C1 segment of cervical spinal cord (tissue), 14 donors: Measurements from ENCODE around the gene KHK.
"Not testable (repeated sequence)": the region's sequence is repeated elsewhere in the genome, so short reads cannot be mapped to it uniquely, and the experiment has no call there.

Source experiments
- DNase-seq, 14 donors: peaks; one replicate each; lab custom pipeline; 2025; lab: John Stamatoyannopoulos, UW

KHK gene

DNA sequence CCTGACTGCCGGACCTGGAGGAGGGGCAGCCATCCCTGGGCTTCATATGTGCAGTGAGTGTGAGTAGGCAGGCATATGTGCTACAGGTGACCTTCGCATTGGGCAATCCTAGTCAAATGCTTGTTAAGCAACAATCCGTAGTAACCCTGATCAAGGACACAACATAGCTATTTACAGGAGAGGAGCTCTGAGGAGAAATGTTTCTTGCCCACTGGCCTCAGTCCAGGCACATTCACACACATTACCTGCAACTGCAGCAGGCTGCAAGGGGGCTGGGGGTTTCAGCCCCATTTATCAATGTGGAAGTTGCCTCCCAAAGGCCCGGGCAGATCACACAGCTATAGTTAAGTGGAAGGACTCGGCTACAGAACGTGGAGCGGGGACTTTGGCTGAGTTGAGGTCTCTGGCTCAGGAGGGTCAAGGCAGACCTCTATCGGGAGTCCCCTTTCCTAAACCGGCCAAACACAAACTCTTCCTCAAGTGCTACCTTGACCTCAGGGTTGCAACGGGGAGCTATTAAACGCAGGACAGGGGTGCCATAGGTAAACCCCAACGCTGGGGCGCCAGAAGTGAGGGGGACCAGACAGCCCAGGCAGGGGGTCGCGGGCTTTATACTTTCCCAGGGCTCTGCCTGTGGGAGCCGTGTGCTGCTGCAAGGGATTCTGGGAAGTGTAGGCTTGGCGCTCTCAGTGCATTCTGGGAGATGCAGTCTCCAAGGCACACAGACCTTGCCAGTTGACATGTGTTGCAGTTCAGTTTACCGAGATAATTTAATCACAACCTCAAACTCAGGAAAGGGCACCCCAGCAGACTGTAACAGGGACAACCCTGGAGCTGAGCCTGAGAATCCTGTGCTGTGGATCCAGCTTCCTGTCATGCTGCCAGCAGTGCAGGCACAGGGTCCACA is 9.4 kb downstream of the KHK start:
- peak in 12 of 14 donors; percentile 23 to 73 (median 53) for DNase-seq

DNA sequence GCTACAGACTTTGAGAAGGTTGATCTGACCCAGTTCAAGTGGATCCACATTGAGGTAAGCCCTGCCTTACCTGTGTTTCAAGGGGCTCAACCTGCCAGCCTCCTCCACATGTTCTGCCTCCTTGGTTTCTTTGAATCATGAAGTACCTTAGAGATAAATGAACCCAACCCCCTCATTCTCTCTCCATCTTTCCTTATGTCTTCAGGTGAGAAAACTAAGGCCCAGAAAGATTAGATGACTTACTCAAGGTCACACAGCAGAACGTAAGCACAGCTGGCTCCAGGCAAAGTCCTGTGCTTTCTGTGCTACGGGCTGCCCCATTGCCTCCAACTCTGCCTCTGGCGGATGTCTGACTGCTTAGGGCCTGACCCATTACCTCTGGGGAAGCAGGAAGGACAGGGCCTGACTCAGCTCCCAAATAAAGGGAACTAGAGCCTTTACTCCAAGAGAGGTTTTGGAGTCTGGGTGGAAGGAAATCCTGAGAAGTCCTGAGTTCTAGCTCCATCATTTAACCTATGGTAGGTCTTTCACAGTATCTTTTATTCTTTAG is 10.3 kb downstream of the KHK start:
- no peak for DNase-seq

DNA sequence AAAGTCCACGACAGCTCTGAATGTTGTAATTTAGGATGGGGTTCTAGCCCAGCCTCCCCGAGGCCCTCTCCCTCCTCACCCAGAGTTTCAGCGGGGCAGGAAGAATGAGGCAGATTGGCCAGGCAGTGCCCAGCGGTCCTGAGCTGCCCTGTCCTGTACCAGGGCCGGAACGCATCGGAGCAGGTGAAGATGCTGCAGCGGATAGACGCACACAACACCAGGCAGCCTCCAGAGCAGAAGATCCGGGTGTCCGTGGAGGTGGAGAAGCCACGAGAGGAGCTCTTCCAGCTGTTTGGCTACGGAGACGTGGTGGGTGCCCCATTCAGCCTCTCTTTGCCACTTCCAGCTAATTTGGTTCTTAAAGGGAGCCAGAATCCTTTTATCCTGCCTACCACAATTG is 10.8 kb downstream of the KHK start:
- DNase-seq = no peak

DNA sequence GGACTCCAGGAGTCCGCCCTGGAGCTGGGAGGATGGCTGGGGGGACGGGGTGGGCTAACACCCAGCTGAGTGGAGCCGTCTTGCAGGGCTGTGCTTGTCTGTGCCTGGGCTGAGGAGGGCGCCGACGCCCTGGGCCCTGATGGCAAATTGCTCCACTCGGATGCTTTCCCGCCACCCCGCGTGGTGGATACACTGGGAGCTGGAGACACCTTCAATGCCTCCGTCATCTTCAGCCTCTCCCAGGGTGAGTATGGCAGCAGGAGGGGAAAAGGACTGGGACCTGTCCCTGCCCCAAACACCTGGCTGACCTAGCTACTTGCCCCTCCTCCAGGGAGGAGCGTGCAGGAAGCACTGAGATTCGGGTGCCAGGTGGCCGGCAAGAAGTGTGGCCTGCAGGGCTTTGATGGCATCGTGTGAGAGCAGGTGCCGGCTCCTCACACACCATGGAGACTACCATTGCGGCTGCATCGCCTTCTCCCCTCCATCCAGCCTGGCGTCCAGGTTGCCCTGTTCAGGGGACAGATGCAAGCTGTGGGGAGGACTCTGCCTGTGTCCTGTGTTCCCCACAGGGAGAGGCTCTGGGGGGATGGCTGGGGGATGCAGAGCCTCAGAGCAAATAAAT is 12.9 kb downstream of the KHK start:
- DNase-seq = no peak

DNA sequence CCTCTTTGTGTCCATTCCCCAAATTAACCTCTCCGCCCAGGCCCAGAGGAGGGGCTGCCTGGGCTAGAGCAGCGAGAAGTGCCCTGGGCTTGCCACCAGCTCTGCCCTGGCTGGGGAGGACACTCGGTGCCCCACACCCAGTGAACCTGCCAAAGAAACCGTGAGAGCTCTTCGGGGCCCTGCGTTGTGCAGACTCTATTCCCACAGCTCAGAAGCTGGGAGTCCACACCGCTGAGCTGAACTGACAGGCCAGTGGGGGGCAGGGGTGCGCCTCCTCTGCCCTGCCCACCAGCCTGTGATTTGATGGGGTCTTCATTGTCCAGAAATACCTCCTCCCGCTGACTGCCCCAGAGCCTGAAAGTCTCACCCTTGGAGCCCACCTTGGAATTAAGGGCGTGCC is 13.5 kb downstream of the KHK start:
- no peak for DNase-seq

DNA sequence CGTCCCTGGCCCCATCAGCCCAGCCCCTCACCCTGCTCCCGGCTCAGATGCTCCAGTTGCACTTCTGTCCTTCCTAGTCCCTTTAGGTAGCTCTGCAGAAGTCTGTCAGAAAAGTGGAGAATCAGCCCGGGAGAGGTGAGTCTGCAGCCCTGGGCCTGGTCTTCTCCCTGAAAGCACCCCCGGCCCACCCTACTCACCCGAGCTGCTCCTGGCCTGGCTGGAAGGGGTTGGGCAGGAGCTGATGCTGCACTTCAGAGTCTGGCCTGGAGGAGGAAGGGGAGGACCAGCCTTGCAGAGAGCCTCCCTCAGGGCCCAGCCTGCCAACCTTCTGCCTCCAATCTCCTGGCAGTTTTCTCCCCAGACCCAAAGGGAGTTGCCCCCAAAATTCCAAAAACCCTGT is 15.8 kb downstream of the KHK start:
- DNase-seq = no peak

DNA sequence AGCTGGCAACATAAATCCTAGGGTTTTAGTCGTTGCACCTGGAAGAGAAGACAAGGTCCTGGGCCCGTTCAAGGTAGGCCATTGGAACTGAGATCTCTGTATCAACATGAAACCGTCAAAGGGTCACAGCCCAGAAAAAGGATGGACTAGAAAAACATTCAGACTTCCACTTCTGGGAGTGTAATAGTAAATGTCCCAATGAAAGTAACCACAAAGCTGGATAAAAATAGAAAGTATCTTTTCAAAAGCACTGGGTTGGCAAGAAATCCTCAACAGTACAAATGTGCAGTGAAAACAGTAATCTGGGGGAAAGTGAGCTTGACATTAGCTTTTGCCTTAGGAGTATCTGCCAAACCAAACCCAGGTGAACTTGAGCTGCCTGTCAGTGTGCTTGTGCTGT is 19.4 kb downstream of the KHK start:
- no peak for DNase-seq

DNA sequence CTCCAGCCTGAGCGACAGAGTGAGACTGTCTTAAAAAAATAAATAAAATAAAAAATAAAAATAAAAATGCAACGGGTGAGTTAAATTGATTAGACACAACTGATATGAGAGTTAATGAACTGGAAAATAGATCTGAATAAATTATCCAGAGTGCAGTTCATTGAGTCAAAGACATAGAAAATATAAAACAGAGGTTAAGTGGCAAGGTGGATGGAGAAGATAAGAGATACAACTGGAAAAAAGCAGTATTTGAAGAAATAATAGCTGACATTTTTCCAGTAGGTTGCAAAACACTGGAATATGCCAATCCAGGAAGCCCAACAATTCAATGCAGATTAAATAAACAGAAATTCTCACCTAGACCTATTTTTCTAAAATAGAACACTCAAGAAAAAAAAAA is 21.6 kb downstream of the KHK start:
- no peak for DNase-seq

DNA sequence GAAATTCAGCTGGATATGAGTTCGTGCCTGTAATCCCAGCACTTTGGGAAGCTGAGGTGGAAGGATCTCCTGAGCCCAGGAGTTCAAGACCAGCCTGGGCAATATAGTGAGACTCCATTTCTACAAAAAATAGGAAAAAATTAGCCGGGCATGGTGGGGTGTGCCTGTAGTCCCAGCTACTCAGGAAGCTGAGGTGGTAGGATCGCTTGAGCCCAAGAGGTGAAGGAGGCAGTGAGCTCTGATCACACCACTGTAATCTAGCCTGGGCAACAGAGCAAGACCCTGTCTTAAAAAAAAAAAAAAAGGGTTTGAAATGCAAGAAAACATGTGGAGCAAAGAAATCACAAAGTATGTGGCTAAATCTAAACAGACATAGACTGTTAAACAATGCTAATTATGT is 22.5 kb downstream of the KHK start:
- no peak for DNase-seq

DNA sequence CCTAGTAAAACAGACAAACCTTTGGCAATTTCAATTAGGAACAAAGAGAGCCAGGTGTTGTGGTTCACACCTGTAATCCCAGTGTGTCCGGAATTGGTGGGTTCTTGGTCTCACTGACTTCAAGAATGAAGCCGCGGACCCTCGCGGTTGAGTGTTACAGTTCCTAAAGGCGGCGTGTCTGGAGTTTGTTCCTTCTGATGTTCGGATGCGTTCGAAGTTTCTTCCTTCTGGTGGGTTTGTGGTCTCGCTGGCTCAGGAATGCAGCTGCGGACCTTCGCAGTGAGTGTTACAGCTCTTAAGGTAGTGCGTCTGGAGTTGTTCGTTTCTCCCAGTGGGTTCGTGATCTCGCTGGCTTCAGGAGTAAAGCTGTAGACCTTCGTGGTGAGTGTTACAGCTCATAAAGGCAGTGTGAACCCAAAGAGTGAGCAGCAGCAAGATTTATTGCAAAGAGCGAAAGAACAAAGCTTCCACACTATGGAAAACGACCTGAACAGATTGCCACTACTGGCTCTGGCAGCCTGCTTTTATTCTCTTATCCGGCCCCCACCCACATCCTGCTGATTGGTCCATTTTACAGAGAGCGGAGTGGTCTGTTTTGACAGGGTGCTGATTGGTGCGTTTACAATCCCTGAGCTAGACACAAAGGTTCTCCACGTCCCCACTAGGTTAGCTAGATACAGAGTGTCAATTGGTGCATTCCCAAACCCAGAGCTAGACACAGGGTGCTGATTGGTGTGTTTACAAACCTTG is 24.2 kb downstream of the KHK start:
- DNase-seq = not testable (repeated sequence)

DNA sequence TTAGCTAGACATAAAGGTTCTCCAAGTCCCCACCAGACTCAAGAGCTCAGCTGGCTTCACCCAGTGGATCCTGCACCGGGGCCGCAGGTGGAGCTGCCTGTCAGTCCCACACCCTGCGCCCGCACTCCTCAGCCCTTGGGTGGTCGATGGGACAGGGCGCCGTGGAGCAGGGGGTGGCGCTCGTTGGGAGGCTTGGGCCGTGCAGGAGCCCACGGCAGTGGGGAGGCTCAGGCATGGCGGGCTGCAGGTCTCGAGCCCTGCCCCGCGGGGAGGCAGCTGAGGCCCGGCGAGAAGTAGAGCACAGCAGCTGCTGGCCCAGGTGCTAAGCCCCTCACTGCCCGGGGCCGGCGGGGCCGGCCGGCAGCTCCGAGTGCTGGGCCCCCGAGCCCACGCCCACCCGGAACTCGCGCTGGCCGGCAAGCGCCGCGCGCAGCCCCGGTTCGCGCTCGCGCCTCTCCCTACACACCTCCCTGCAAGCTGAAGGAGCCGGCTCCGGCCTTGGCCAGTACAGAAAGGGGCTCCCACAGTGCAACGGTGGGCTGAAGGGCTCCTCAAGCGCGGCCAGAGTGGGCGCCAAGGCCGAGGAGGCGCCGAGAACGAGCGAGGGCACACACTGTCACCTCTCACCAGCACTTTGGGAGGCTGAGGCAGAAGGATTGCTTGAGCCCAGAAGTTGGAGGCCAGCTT is 25.0 kb downstream of the KHK start:
- DNase-seq = not testable (repeated sequence)

DNA sequence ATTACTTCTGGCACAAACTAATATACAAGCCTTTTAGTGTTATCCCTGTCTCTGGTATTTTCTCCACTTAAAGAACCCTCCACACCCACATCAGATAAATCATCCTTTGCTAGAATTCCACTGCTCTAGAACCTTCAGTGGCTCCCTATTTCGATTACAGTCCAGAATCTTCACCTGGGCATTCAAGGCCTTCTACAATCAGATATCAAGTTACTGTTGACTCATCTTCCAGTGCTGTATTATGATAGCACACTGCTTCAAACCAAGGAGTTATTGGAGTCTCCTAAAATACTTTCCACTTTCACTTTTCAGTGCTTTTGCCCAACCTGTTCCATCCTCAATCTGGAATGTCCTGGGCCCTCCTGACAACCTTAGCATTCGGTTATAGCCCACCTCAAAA is 28.9 kb downstream of the KHK start:
- DNase-seq = no peak

DNA sequence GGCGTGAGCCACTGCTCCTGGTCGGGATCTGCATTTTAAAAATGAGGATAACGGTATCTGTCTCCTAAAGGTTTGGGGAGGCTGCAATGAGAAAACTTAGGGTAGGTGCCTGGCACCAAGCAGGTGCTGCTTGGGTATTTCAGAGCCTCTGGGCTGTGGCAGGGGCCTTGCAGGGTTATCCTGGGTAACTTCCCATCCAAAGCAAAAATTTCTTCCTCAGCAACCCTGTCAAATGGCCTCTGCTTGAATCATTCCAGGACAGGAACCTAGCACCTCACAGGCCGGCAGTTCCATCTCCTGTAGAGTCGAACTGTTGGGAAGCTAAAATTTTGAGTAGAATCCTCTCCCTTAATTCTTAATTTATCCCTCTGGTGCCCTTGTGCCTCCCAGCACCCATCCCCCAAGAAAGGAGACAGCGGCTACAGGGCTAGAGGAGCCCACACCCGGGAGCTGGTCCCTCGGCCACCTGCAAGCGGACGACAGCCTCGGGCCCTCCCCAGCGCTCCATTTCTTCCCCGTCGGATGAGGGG is 31.5 kb downstream of the KHK start:
- peak in 1 of 14 donors; percentile 68 for DNase-seq

DNA sequence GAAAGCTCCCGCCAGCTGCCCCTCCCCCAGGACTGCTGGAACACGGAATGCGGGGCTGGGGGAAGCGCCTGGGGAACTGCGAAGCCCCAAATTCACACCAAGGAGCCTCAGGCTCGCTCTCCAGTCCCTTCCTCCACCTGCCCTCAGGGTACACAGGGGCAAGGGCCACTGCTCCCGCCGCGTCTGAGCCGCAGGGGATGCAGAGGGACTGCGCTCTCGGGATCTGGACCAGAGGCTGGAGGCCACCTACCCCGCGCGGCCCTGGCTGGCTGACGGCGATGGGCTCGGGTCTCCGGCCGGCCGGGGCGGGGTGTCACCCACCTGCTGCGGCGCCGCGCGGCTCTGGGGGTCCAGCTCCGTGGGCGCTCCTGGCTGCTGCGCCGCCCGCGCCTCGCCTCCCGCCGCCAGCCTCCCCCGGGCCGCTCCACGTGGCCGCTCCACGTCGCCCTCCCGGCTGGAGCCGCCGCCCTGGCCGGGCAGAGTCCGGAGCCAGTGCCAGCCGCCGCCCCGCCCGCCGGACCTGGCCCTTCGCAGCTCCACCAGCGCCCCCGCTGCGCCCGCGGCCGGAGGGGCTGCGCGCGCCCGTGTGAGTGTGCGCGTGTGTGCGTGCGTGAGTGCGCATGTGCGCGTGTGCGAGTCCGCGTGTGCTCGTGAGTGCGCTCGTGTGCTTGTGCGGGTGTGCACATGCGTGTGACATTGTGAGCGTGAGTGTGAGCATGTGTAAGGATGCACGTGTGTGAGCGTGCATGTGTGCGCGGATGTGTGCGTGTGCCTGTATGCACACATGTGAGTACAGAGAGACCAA is 32.2 kb downstream of the KHK start, which contains the start of gene CGREF1:
Gene CGREF1 (minus strand): TSS at position 604 of the 805 bp plus-strand sequence. CDS start 14,762 bp downstream, outside the sequence.
- peak in 2 of 14 donors; percentile 15 to 60 for DNase-seq

DNA sequence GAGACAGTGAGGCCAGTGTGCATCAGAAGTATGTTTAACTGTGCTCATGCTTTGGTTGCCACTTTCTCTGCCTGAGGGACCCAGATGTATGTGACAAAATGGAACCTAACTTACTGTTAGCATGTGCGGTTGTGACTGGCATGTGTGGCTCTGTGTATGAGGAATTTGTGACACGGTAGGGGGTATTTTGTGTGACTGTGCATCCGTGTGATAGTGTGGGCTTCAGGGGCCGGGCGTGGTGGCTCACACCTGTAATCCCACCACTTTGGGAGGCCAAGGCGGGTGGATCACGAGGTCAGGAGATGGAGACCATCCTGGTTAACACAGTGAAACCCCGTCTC is 32.7 kb downstream of the KHK start:
- DNase-seq = not testable (repeated sequence)

DNA sequence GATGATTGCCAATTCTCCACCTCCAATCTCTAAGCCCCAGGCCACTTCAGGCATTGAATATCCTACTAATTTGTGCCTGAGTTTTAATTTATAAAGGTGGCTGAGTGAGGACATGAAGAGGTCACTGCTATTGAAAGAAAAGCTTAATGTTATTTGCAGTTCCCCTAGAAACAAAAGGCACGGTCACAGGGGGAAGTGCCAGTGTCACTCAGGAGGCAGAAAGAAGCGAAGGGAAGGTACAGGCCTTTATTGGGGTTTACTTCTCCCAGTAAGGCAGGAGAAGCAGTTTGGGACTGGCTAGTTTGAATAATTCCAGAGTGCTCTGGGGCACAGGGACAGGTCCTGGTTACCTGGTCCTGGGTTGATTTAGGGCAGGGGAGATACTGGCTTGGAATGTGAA is 35.3 kb downstream of the KHK start:
- DNase-seq = no peak

DNA sequence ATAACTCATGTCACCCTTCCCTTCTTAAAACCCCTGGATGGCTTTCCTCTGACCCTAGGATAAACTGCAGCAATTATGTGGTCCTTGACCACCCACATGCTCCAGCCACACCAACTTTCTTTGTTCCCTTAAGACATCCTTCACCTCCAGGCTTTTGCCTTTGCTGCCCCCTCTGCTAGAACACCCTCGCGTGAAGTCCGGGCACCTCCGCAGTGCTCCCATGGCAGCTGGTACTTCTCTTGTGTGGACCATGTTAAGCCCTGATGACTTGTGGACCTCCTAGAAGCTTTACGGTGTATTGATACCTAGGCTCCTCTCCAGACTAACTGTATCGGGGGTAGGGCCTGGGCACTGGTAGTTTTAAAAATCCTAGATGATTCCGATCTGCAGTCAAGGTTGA is 36.2 kb downstream of the KHK start:
- no peak for DNase-seq

DNA sequence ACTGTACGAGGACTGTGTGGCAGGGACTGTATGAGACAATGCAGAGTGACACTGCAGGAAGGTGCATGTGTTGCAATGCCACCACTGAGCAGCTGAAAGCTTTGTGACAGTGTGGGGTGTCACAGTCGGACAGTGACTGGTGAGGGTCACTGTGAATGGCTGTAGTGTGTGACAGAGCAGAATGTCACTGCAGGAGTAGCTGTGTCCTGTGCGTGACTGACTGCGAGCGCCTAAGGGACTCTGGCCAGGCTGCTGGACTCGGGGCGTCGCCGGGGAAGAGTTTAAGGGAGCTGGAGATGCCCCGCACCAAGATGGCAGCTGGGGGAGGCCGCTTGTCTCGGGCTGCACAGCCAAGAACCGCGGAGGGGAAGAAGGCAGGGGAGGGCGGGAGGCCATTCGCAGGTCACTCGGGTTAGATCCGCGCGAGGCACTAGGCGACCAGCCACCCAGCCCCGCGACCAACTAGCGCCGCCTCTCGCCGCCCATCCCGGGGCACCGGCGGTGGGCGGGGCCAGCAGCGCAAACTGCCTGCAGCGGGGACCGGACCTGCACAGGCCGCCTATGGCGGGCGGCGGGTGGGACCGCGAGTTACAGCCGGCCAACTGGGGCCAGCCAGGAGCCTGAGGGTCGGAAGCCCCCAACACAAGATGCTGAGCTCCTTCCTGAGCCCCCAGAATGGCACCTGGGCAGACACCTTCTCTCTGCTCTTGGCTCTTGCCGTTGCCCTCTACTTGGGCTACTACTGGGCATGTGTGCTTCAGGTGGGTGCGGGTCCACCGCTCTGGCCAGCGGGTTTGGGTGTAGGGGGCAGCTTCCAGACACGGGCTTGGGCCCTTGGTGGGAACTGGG is 37.0 kb downstream of the KHK start, which contains the start of gene ABHD1:
Gene ABHD1 (plus strand): TSS at position 514 of the 849 bp plus-strand sequence. CDS start 134 bp downstream, at position 648.
- DNase-seq = peak in 13 of 14 donors; percentile 17 to 79 (median 57)

DNA sequence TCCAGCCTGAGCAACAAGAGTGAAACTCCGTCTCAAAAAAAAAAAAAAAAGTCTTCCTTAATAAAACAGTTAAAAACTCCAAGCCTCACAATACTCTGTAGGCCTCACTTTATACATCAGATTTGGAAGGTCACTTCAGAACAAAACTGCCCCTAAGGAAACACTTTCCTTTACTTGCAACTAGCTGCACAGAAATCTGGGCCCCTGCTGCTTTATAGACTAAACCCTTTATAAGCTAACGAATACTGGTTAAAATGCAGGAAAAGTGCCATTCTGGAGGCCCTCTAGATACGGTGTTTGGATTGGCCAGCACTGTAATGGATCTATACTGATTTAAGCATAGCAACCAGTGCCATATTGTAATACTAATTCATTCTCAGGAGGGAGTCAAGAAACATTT is 38.5 kb downstream of the KHK start:
- DNase-seq = no peak
